Vein endothelial cell (primary cell): ENCODE measurements around the gene SFMBT2. TPM values are rescaled to one million over a fixed set of nuclear protein-coding genes. Genes with fewer than 3 reads are reported as not detected.

ENCODE experiments used
- small RNA-seq: library from RNA; depleted of rRNA; stranded (forward); fragments of <200 nt; gene quantifications from one replicate; pipeline ENCODE3, GENCODE V24; 2012
- total RNA-seq: library from RNA; depleted of rRNA; stranded (reverse); fragments of >200 nt; gene quantifications from 2 replicates; pipeline ENCODE4 v1.2.3, GENCODE V29; 2012

The SFMBT2 gene
- 0.98 and 2.9 TPM in 2 replicates for total RNA-seq

GRCh38 chr10:7410862-7411670, at the start of gene SFMBT2:
TSS of gene SFMBT2 (minus strand) at chr10:7411034. CDS start at chr10:7381898, 29,136 bp downstream.

Small RNAs within 50 kb of the gene (small RNA-seq; reads per million reads assigned to genes)
- gene AL590095.2 (not detected), gene COX6CP17 (not detected)
